Naive thymus-derived CD8-positive, alpha-beta T cell (primary cell): Measurements from ENCODE around the gene MTAP. TPM values are rescaled to one million over a fixed set of nuclear protein-coding genes. Genes with fewer than 3 reads are reported as not detected.

ENCODE experiments used
- ATAC-seq, 2 donors: fragments of 150-1000 bp; cut with Tn5 transposase in 1 of 2; sonication (Bioruptor Pico), chemical (Tn5 transposase) in 1 of 2; 1 replicate in 1 of 2; 2 replicates in 1 of 2; pipeline ENCODE4 v1.10.0; 2021; ENCODE audit warnings: mild to moderate bottlenecking in 2 of 2, moderate library complexity in 2 of 2
- POLR2A ChIA-PET: fragments of 350-600 bp; sonication (Branson Sonifier 250); formaldehyde crosslinking; loops from one replicate; lab custom pipeline; 2021; ENCODE audit warnings: antibody characterized with exemption; lab: Charles Lee
- DNase-seq, 10 donors: peaks; one replicate each; pipeline versions ENCODE4 v3.0.0 to v3.0.0-alpha.2; 2020 to 2022
- H3K27ac Mint-ChIP-seq, 10 donors: one replicate each; pipeline ENCODE4 v1.8.0; 2020 to 2022; ENCODE audit warnings: mild to moderate bottlenecking in 10 of 10, mixed read lengths in 10 of 10, moderate library complexity in 4 of 10, inconsistent platforms in 1 of 10
- H3K27me3 Mint-ChIP-seq, 5 donors: one replicate each; pipeline ENCODE4 v1.8.0; 2021 to 2022; ENCODE audit warnings: mixed read lengths in 5 of 5
- H3K36me3 Mint-ChIP-seq, 3 donors: one replicate each; pipeline ENCODE4 v1.8.0; 2020 to 2022; ENCODE audit warnings: mixed read lengths in 3 of 3, mild to moderate bottlenecking in 2 of 3, inconsistent platforms in 1 of 3
- H3K4me1 Mint-ChIP-seq, 4 donors: one replicate each; pipeline ENCODE4 v1.8.0; 2021 to 2022; ENCODE audit warnings: mixed read lengths in 4 of 4
- H3K4me3 Mint-ChIP-seq, 10 donors: one replicate each; pipeline ENCODE4 v1.8.0; 2020 to 2022; ENCODE audit warnings: mild to moderate bottlenecking in 10 of 10, mixed read lengths in 10 of 10, moderate library complexity in 6 of 10, inconsistent platforms in 1 of 10
- H3K9me3 Mint-ChIP-seq, 9 donors: one replicate each; pipeline ENCODE4 v1.8.0; 2020 to 2022; ENCODE audit warnings: mixed read lengths in 9 of 9, mild to moderate bottlenecking in 3 of 9, inconsistent platforms in 1 of 9, moderate library complexity in 1 of 9
- polyA plus RNA-seq, 3 donors: library from polyadenylated mRNA; unstranded; fragments of 300-500 nt; fragmentation: Illumina TruSeq; gene quantifications; one replicate each; pipeline ENCODE4 v1.2.3, GENCODE V29; 2021
- total RNA-seq, 8 experiments: library from RNA in 2 of 8; stranded (reverse) in 2 of 8; gene quantifications; one replicate each; pipeline ENCODE4 v1.2.3 and lab custom pipeline; 2021 to 2026

MTAP gene
- total and polyA plus RNA-seq, 5 experiments from 2014 or later: 11.2 to 46.0 (median 20.2) TPM

DNA sequence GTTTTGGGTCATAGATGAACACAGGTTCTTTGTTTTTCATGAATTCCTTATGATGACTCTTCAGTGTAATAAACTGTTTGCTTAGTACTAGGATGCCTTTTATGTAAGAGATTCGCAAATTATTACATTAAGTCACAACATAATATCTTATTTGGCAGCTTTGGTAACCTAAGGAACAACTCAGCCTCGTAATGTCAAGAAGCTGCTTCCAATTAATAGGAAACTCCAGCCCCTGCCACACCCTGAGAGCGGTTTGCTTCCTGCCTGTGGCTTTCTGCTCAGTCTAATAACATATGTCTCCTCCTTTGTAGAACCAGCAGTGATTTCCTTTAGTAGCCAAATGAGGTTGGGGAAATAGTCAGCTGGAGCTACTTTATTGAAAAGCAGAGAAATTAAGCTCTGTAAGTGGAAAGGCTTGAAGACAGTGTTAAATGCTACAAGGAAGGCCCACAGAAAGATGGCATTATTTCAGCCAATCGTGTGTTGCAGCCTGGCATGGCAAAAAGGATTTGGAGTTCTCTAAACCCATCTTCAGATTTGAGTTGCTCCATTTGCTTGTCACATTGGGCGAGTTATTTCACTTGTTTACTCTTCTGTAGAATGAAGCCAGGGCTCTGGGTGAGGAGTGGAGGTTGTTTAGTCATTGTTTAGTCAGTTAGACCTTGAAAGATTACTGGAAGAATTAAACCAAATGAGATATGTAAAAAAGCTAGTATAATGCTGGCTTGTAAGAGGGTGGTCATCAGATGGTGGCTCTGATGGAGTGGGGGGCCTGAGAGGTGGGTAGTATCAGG lies 54.1 kb downstream of the MTAP start:
- POLR2A ChIA-PET: no interaction called here
- no peak for ATAC-seq

DNA sequence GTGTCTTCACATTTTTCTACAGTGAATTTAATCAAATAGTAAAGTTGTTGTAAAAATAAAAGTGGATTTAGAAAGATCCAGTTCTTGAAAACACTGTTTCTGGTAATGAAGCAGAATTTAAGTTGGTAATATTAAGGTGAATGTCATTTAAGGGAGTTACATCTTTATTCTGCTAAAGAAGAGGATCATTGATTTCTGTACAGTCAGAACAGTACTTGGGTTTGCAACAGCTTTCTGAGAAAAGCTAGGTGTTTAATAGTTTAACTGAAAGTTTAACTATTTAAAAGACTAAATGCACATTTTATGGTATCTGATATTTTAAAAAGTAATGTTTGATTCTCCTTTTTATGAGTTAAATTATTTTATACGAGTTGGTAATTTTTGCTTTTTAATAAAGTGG lies 60.4 kb downstream of the MTAP start:
- peaks cover 18 to 92% (median 69%) of the 10 kb centered on the region in 3 donors for H3K36me3 Mint-ChIP-seq
- no peak overlapping the region for H3K4me3 Mint-ChIP-seq
- peaks cover 0 to 2% (median 0%) of the 10 kb centered on the region in 9 donors for H3K9me3 Mint-ChIP-seq
- H3K4me1 Mint-ChIP-seq: peaks cover 0 to 2% (median 2%) of the 10 kb centered on the region in 4 donors
- no peak for ATAC-seq
- H3K27ac Mint-ChIP-seq: no peak overlapping the region
- POLR2A ChIA-PET: no interaction called here
- no peak for DNase-seq
- no peaks in the 10 kb centered on the region for H3K27me3 Mint-ChIP-seq

More for the DNA sequence above, 54.1 kb downstream of the MTAP start:
- Mint-ChIP-seq H3K4me3 (no peak overlapping the region), H3K27me3 (no peaks in the 10 kb centered on the region), H3K27ac (peak overlapping the region in 5 of 10 donors; percentile 20 to 52 (median 25)), H3K9me3 (no peaks in the 10 kb centered on the region), H3K36me3 (peaks cover 23 to 88% (median 50%) of the 10 kb centered on the region in 3 donors), H3K4me1 (peaks cover 4 to 9% (median 8%) of the 10 kb centered on the region in 4 donors)
- DNase-seq: no peak

- POLR2A ChIA-PET: no interaction called here
- Mint-ChIP-seq H3K27me3 (no peaks in the 10 kb centered on the region), H3K4me3 (no peak overlapping the region), H3K36me3 (peaks cover 18 to 76% (median 54%) of the 10 kb centered on the region in 3 donors), H3K9me3 (peaks cover 0 to 2% (median 0%) of the 10 kb centered on the region in 9 donors), H3K4me1 (peaks cover 0 to 2% (median 2%) of the 10 kb centered on the region in 4 donors), H3K27ac (no peak overlapping the region)
- DNase-seq: no peak
- no peak for ATAC-seq
These were observed 62.1 kb downstream of the MTAP start for GRCh38 chr9:21864505-21864904.

DNA sequence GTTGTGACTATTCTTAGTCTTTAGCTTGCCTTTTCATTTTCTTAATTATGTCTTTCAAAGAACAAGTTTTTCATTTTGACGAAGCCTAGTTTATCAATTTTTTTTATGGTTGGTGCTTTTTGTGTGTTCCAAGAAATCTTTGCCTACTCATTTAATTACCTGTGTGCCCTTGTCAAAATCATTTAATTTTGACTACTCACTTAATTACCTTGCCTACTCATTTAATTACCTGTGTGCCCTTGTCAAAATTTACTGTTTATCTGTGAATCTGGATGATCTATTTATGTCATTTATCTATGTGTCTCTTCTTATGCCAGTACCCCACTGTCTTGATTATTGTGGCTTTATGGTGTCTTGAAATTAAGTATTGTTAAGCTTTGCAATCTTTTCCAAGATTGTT lies 63.9 kb downstream of the MTAP start:
- no peak for DNase-seq
- POLR2A ChIA-PET: no interaction called here
- ATAC-seq: no peak
- H3K27ac Mint-ChIP-seq: peak overlapping the region in 1 of 10 donors; percentile 26
- peaks cover 0 to 4% (median 0%) of the 10 kb centered on the region in 9 donors for H3K9me3 Mint-ChIP-seq
- H3K27me3 Mint-ChIP-seq: no peaks in the 10 kb centered on the region
- H3K4me3 Mint-ChIP-seq: no peak overlapping the region
- H3K36me3 Mint-ChIP-seq: peaks cover 17 to 60% (median 44%) of the 10 kb centered on the region in 3 donors
- peaks cover 0 to 4% (median 2%) of the 10 kb centered on the region in 4 donors for H3K4me1 Mint-ChIP-seq

- no peak for ATAC-seq
- no peak for DNase-seq
- H3K4me3 Mint-ChIP-seq: no peak overlapping the region
- H3K27me3 Mint-ChIP-seq: no peaks in the 10 kb centered on the region
- peaks cover 31 to 58% (median 48%) of the 10 kb centered on the region in 3 donors for H3K36me3 Mint-ChIP-seq
- peaks cover 0 to 6% (median 3%) of the 10 kb centered on the region in 4 donors for H3K4me1 Mint-ChIP-seq
- H3K27ac Mint-ChIP-seq: peak overlapping the region in 2 of 10 donors; percentile 5 to 7
- H3K9me3 Mint-ChIP-seq: peaks cover 0 to 17% (median 13%) of the 10 kb centered on the region in 9 donors
- POLR2A ChIA-PET: no interaction called here
These were observed 69.0 kb downstream of the MTAP start for GRCh38 chr9:21871256-21871975.

DNA sequence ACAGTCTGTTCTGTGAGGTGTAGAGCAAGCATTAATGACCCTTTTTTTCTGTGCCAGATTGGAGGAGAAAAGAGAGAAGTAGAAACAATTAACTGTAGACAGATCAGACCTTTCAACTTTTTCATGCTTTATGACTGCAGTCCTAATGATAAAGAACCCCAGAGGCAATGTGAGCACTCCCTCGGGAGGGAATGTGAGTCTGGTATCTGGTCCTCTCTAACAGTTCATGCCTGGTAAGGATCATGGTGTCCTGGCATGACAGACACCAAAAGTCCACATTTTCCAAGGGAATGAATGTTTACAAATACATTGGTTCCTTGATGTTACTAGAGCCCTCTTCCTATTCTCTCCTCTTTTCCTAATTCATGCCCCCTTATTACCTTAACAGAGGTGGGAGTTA lies 70.3 kb downstream of the MTAP start:
- no peaks in the 10 kb centered on the region for H3K27me3 Mint-ChIP-seq
- H3K4me3 Mint-ChIP-seq: no peak overlapping the region
- ATAC-seq: no peak
- POLR2A ChIA-PET: no interaction called here
- peaks cover 4 to 27% (median 23%) of the 10 kb centered on the region in 9 donors for H3K9me3 Mint-ChIP-seq
- H3K27ac Mint-ChIP-seq: peak overlapping the region in 2 of 10 donors; percentile 19 to 35
- peaks cover 42 to 61% (median 55%) of the 10 kb centered on the region in 3 donors for H3K36me3 Mint-ChIP-seq
- no peak for DNase-seq
- peaks cover 0 to 9% (median 6%) of the 10 kb centered on the region in 4 donors for H3K4me1 Mint-ChIP-seq

- DNase-seq (no peak), ATAC-seq (no peak)
- no peak overlapping the region for H3K27ac Mint-ChIP-seq
- peaks cover 51 to 70% (median 64%) of the 10 kb centered on the region in 3 donors for H3K36me3 Mint-ChIP-seq
- POLR2A ChIA-PET: no interaction called here
- peaks cover 0 to 9% (median 6%) of the 10 kb centered on the region in 4 donors for H3K4me1 Mint-ChIP-seq
- H3K9me3 Mint-ChIP-seq: peaks cover 11 to 37% (median 25%) of the 10 kb centered on the region in 9 donors
- no peak overlapping the region for H3K4me3 Mint-ChIP-seq
- H3K27me3 Mint-ChIP-seq: no peaks in the 10 kb centered on the region
These were observed 71.2 kb downstream of the MTAP start for GRCh38 chr9:21873540-21874221.

DNA sequence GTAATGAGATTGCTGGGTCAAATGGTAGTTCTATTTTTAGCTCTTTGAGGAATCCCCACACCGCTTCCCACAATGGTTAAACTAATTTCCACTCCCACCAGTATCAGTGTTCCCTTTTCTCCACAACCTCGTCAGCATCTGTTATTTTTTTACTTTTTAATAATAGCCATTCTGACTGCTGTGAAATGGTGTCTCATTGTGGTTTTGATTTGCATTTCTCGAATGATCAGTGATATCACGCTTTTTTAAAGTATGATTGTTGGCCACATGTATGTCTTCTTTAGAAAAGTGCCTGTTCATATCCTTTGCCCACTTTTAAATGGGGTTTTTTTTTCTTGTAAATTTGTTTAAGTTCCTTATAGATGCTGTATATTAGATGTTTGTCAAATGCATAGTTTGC lies 73.5 kb downstream of the MTAP start:
- no peak for DNase-seq
- H3K27ac Mint-ChIP-seq: no peak overlapping the region
- POLR2A ChIA-PET: no interaction called here
- H3K4me3 Mint-ChIP-seq: no peak overlapping the region
- H3K9me3 Mint-ChIP-seq: peaks cover 20 to 59% (median 45%) of the 10 kb centered on the region in 9 donors
- no peak for ATAC-seq
- peaks cover 67 to 86% (median 85%) of the 10 kb centered on the region in 3 donors for H3K36me3 Mint-ChIP-seq
- peaks cover 0 to 9% (median 7%) of the 10 kb centered on the region in 4 donors for H3K4me1 Mint-ChIP-seq
- H3K27me3 Mint-ChIP-seq: no peaks in the 10 kb centered on the region

GRCh38 chr9:21883642-21884041 lies 81.2 kb downstream of the MTAP start:
- DNase-seq: no peak
- Mint-ChIP-seq H3K27ac (no peak overlapping the region), H3K4me1 (peaks cover 0 to 12% (median under 1%) of the 10 kb centered on the region in 4 donors), H3K9me3 (peaks cover 27 to 79% (median 43%) of the 10 kb centered on the region in 9 donors), H3K27me3 (no peaks in the 10 kb centered on the region), H3K4me3 (no peak overlapping the region), H3K36me3 (peaks cover 51 to 74% (median 52%) of the 10 kb centered on the region in 3 donors)
- ATAC-seq: no peak
- POLR2A ChIA-PET: no interaction called here

DNA sequence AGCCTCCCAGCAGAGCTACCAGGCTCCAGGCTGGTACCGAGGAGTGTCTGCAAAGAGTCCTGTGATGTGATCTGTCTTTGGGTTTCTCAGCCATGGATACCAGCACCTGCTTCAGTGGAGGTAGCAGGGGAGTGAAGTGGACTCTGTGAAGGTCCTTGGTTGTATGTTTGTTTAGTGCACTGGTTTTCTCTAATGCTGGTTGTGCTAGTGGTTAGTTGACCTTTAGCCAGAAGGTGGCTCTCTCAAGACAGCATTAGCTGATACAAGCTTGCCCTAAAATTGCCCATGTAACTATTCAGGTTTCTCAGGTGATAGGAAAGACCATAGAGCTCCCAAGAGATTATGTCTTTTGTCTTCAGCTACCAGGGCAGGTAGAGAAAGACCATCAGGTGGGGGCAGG lies 87.2 kb downstream of the MTAP start:
- Mint-ChIP-seq H3K4me1 (no peaks in the 10 kb centered on the region), H3K9me3 (peaks cover 0 to 89% (median 63%) of the 10 kb centered on the region in 9 donors), H3K27ac (no peak overlapping the region), H3K4me3 (no peak overlapping the region), H3K27me3 (no peaks in the 10 kb centered on the region), H3K36me3 (peaks cover 52 to 73% (median 55%) of the 10 kb centered on the region in 3 donors)
- POLR2A ChIA-PET: no interaction called here
- peak in 1 of 10 donors; percentile 61 for DNase-seq
- no peak for ATAC-seq

DNA sequence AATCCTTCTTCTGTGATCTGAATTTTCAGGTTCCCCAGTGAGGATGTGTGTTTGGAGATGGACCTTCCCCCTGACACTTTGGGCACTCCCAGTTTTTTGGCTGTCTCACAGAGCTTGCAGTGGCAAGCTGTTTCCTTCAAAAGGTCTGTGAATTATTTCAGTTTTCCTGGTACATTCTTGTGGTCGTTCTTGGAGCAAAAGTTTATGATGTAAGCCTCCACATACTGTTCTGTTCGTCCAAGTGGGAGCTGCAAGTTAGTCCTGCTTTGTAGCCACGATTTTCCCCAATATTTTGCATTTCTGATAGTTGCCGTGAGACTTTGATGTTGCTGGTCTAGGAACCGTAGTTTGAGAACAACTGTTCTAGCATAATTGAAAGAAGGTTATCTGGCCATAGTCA lies 88.3 kb downstream of the MTAP start:
- POLR2A ChIA-PET: interaction anchor here (0.6 kb wide), 1 partner anchor 81 kb away, joined by 3 read pairs; no protein-coding TSS in a partner anchor
- Mint-ChIP-seq H3K4me1 (no peaks in the 10 kb centered on the region), H3K4me3 (no peak overlapping the region), H3K36me3 (peaks cover 47 to 68% (median 53%) of the 10 kb centered on the region in 3 donors), H3K27me3 (no peaks in the 10 kb centered on the region), H3K9me3 (peaks cover 0 to 89% (median 62%) of the 10 kb centered on the region in 9 donors), H3K27ac (no peak overlapping the region)
- ATAC-seq (no peak), DNase-seq (no peak)

DNA sequence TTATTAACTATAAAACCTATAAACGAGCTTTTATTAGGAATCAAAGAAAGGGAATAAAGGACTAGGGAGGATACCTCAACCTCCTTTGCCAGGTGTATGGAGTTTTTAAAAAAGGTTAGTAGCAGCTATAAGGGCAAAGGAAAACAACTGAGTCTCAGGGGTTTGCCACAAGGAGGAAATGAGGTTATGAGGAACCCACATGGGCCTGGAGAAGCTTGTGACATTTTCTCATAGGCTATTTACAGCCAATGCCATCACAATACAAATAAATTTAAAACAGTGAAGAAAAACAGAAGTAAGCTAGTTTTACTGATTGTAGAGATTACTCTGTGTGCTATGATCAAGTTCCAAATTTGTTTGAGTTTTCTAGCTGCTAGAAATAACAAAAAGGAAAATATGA lies 99.1 kb downstream of the MTAP start:
- Mint-ChIP-seq H3K36me3 (peaks cover 5 to 58% (median 54%) of the 10 kb centered on the region in 3 donors), H3K27me3 (no peaks in the 10 kb centered on the region), H3K4me3 (no peak overlapping the region), H3K4me1 (no peaks in the 10 kb centered on the region), H3K9me3 (peaks cover 16 to 95% (median 52%) of the 10 kb centered on the region in 9 donors), H3K27ac (no peak overlapping the region)
- DNase-seq: no peak
- no peak for ATAC-seq
- POLR2A ChIA-PET: interaction anchor here (0.8 kb wide), 1 partner anchor 18 kb away, joined by 3 read pairs; no protein-coding TSS in a partner anchor
